ENCODE data around the gene SORCS1. TPM values are rescaled to one million over a fixed set of nuclear protein-coding genes. Genes with fewer than 3 reads are reported as not detected.

Gene SORCS1
- total and polyA plus RNA-seq, 2 experiments from 2014 or later = 45.6 to 73.0 TPM

GRCh38 chr10:106873770-106874603 lies 290.5 kb downstream of the SORCS1 start:
- TF ChIP-seq CTCF (IDR thresholded peaks at IDR 0.05; ENCODE audit: low read depth, low read length) = no peak
- no peaks in the 10 kb centered on the region for H3K27me3 ChIP-seq
- no peak overlapping the region for H3K27ac ChIP-seq
- H3K4me3 ChIP-seq = no peak overlapping the region
- DNase-seq (ENCODE audit: low read depth in 1 of 2, low spot score in 1 of 2) = no peak
- no peaks in the 10 kb centered on the region for H3K36me3 ChIP-seq
- H3K4me1 ChIP-seq (ENCODE audit: low read depth) = no peaks in the 10 kb centered on the region
- H3K9me3 ChIP-seq (ENCODE audit: low read depth) = no peaks in the 10 kb centered on the region

GRCh38 chr10:106872176-106872575 lies 292.3 kb downstream of the SORCS1 start:
- H3K9me3 ChIP-seq (ENCODE audit: low read depth) = no peaks in the 10 kb centered on the region
- no peak overlapping the region for H3K27ac ChIP-seq
- no peak for DNase-seq (ENCODE audit: low read depth in 1 of 2, low spot score in 1 of 2)
- H3K36me3 ChIP-seq = no peaks in the 10 kb centered on the region
- no peaks in the 10 kb centered on the region for H3K4me1 ChIP-seq (ENCODE audit: low read depth)
- H3K27me3 ChIP-seq = no peaks in the 10 kb centered on the region
- no peak for TF ChIP-seq CTCF (IDR thresholded peaks at IDR 0.05; ENCODE audit: low read depth, low read length)
- no peak overlapping the region for H3K4me3 ChIP-seq

GRCh38 chr10:106866244-106866845 lies 298.2 kb downstream of the SORCS1 start:
- TF ChIP-seq CTCF (IDR thresholded peaks at IDR 0.05; ENCODE audit: low read depth, low read length) = no peak
- no peaks in the 10 kb centered on the region for H3K36me3 ChIP-seq
- H3K4me3 ChIP-seq = no peak overlapping the region
- no peaks in the 10 kb centered on the region for H3K9me3 ChIP-seq (ENCODE audit: low read depth)
- H3K27me3 ChIP-seq = no peaks in the 10 kb centered on the region
- DNase-seq (ENCODE audit: low read depth in 1 of 2, low spot score in 1 of 2) = peak in 1 of 2 donors; percentile 7
- peaks cover 7% of the 10 kb centered on the region for H3K4me1 ChIP-seq (ENCODE audit: low read depth)
- no peak overlapping the region for H3K27ac ChIP-seq

- H3K4me1 ChIP-seq (ENCODE audit: low read depth) = peaks cover 7% of the 10 kb centered on the region
- no peak overlapping the region for H3K27ac ChIP-seq
- TF ChIP-seq CTCF (IDR thresholded peaks at IDR 0.05; ENCODE audit: low read depth, low read length) = no peak
- no peaks in the 10 kb centered on the region for H3K36me3 ChIP-seq
- no peaks in the 10 kb centered on the region for H3K27me3 ChIP-seq
- no peaks in the 10 kb centered on the region for H3K9me3 ChIP-seq (ENCODE audit: low read depth)
- no peak for DNase-seq (ENCODE audit: low read depth in 1 of 2, low spot score in 1 of 2)
- no peak overlapping the region for H3K4me3 ChIP-seq
Observed at GRCh38 chr10:106864031-106864430, 300.5 kb downstream of the SORCS1 start.

GRCh38 chr10:106863549-106863948 lies 301.0 kb downstream of the SORCS1 start:
- Histone ChIP-seq H3K4me1 (ENCODE audit: low read depth) (peaks cover 7% of the 10 kb centered on the region), H3K9me3 (ENCODE audit: low read depth) (no peaks in the 10 kb centered on the region), H3K27ac (no peak overlapping the region), H3K36me3 (no peaks in the 10 kb centered on the region), H3K27me3 (no peaks in the 10 kb centered on the region), H3K4me3 (no peak overlapping the region)
- no peak for TF ChIP-seq CTCF (IDR thresholded peaks at IDR 0.05; ENCODE audit: low read depth, low read length)
- peak in 1 of 2 donors; percentile 31 for DNase-seq (ENCODE audit: low read depth in 1 of 2, low spot score in 1 of 2)
